GM10266 (cell line): Measurements from ENCODE around the gene ATF7IP.

Experiments used
- DNase-seq: peaks from one replicate; pipeline ENCODE4 v3.0.0; 2012; ENCODE audit errors: extremely low spot score
- TF ChIP-seq, protein P1 (sequence below): IDR thresholded peaks from 2 replicates; pipeline ENCODE4 v1.5.1; 2012; ENCODE audit warnings: mild to moderate bottlenecking, low read depth; ENCODE audit not compliant: control insufficient read depth, insufficient read depth; ENCODE audit errors: missing control alignments

The ATF7IP gene

DNA sequence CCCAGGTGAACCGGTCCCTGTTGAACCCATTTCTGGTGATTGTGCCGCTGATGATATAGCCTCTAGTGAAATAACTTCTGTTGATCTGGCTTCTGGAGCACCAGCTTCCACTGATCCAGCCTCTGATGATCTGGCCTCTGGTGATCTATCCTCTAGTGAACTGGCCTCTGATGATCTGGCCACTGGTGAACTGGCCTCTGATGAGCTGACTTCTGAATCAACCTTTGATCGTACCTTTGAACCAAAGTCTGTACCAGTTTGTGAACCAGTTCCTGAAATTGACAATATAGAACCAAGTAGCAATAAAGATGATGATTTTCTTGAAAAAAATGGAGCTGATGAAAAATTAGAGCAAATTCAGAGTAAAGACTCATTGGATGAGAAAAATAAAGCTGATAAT lies 59.1 kb downstream of the ATF7IP start:
- TF ChIP-seq, protein P1, sequence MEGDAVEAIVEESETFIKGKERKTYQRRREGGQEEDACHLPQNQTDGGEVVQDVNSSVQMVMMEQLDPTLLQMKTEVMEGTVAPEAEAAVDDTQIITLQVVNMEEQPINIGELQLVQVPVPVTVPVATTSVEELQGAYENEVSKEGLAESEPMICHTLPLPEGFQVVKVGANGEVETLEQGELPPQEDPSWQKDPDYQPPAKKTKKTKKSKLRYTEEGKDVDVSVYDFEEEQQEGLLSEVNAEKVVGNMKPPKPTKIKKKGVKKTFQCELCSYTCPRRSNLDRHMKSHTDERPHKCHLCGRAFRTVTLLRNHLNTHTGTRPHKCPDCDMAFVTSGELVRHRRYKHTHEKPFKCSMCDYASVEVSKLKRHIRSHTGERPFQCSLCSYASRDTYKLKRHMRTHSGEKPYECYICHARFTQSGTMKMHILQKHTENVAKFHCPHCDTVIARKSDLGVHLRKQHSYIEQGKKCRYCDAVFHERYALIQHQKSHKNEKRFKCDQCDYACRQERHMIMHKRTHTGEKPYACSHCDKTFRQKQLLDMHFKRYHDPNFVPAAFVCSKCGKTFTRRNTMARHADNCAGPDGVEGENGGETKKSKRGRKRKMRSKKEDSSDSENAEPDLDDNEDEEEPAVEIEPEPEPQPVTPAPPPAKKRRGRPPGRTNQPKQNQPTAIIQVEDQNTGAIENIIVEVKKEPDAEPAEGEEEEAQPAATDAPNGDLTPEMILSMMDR, result no peak

DNA sequence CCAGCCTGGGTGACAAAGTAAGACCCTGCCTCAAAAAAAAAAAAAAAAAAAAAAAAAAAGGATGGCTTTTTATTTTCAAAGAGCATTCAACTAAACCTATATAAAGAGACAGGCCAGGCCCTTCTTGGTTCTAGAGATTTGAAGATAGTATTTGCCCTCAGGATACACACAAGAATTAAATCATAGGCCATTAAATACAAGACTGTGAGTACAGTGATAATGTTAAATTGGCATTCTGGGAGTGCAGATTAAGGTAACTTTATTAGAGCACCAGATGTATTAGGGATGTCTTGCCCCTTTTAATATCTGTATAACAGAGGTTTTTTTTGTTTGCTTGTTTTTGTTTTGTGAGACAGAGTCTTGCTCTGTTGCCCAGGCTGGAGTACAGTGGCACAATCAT lies 61.3 kb downstream of the ATF7IP start:
- DNase-seq, result no peak
- TF ChIP-seq, protein P1, result no peak

More for the DNA sequence above, 59.1 kb downstream of the ATF7IP start:
- no peak for DNase-seq

DNA sequence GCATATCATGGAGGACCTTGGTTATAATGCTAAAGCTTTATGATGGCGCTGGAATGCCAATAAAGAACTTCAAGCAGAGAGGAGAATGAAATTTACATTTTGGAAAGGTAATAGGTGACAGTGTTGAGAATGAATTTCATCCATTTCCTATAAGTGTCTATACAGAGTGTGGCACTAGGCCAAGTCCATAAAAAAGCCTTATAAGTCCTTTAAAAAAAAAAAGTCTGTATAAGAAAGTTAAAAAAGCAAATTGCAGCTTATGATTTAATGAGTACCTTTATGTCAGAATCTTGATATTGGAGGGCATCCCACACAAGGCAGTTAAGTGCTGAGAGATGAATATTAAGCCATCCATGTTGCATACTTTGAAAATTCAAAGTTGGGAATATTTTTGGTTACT lies 62.4 kb downstream of the ATF7IP start:
- TF ChIP-seq, protein P1, result no peak
- DNase-seq, result no peak

DNA sequence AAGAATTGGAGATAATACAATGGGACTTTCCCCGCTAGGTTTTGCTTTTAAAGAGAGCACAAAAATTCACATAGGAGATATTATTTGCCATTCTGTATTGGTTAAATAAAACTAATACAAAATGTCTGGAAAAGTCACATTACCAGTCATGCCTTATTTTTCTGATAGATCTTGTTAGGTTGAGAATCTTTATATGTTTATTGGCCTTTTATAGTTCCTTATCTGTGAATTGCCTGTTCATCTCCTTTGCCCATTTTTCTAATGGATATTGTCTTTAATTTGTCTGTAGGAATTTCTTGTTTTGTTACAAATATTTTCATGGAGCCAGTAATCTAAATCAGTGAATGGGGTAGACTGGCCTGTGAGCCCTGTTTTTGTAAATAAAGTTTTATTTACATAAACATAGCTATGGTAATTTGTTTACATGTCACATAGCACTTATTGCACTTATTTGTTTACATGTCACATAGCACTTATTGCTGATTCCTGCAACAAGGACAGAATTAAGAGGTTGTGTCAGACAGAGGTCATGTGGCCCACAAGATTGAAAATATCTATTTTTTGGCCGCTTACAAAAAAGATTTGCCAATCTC lies 65.0 kb downstream of the ATF7IP start:
- no peak for DNase-seq
- TF ChIP-seq, protein P1, result no peak

DNA sequence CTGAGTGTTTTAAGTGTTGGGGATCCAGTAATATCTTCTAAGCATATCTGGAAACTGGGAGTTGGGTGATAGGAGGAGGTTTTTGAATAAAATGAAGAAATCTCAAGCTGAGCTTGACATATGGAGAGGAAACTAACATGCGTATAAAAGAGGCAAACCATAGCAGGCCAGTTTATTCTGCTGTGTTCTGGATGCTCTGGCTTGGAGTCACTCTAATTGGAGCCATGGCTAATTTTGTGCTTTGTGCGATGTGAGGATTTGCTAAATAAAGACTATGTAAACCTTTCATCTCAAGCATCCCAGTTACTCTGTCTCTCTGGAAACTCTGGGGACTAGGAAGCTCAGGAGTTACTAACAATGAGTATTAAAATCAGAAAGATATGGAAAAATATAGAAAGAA lies 66.5 kb downstream of the ATF7IP start:
- DNase-seq, result no peak
- TF ChIP-seq, protein P1, result no peak

DNA sequence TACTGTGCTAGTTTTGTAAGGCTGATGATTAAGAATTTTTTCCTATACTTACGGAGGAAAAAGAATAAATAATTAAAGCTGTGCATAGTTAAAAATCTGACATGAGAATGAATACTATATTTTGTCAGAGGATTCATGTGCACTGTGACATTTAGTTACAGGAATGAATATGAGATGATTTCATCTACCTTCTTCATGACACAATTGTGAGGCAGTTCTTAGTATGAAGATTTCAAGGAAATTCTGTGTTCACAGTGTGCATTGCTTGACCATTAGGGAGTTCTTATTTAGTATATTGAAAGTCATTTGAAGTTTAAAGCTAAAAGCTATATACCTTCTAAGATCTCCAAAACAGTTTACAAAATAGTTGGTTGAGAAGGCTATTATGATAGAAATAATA lies 70.1 kb downstream of the ATF7IP start:
- no peak for DNase-seq
- TF ChIP-seq, protein P1, result no peak

DNA sequence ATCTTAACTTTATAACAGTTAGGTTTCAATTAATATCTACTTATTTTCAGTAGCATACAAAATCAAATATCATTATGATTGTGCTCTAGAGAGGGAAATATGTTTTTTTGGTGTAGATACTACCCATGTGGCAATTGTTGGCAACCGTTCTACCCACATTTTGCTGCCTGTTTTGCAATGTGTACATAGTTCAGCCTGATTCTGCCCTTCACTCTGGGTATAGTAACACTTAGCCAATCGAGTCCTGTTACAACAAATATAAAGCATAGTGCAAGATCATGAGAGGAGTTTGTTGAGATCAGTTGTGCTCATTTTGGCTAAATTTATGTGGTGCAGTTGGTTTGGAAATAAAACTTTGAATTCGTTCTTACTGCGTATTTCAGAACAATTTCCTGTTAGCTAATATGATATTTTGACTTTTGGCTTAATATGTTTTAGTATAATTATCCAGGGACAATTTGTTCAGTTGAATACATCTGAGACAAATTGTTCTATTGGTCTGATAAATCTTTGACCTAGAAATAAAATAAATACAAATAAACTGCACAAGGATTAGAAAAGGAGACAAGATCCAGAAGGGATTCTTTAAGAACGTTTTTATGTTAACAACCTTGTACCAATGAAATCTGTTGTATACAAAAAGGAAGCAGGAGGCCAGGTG lies 76.9 kb downstream of the ATF7IP start:
- TF ChIP-seq, protein P1, result no peak
- no peak for DNase-seq
